Measurements from ENCODE around the gene PRSS38. TPM values are rescaled to one million over a fixed set of nuclear protein-coding genes. Genes with fewer than 3 reads are reported as not detected.

Gene PRSS38
- total RNA-seq, 1 experiment from 2014 or later, result not detected

GRCh38 chr1:227838181-227838580 lies 22.7 kb downstream of the PRSS38 start:
- no peak for TF ChIP-seq CTCF (IDR thresholded peaks at IDR 0.05; ENCODE audit: unreplicated experiment)
- Mint-ChIP-seq H3K27ac (ENCODE audit: low read depth, unreplicated experiment) (no peak overlapping the region), H3K4me3 (ENCODE audit: unreplicated experiment) (no peak overlapping the region), H3K36me3 (ENCODE audit: insufficient read depth, unreplicated experiment) (no peaks in the 10 kb centered on the region), H3K9me3 (ENCODE audit: unreplicated experiment) (no peaks in the 10 kb centered on the region), H3K27me3 (ENCODE audit: insufficient read depth, unreplicated experiment) (no peaks in the 10 kb centered on the region), H3K4me1 (ENCODE audit: insufficient read depth, unreplicated experiment) (no peaks in the 10 kb centered on the region)
- POLR2A ChIA-PET, result no interaction called here
- CTCF ChIA-PET, result interaction anchor here (0.9 kb wide), 1 partner anchor 21 kb away, joined by 3 read pairs; no protein-coding TSS in a partner anchor
- no TSS peak for BruUV-seq (replicated peaks)
- intact Hi-C loops (cut with micrococcal nuclease), result no loop called here
- DNase-seq (ENCODE audit: unreplicated experiment), result no peak

GRCh38 chr1:227841096-227841495 lies 25.6 kb downstream of the PRSS38 start:
- H3K4me1 Mint-ChIP-seq (ENCODE audit: insufficient read depth, unreplicated experiment), result no peaks in the 10 kb centered on the region
- TF ChIP-seq CTCF (IDR thresholded peaks at IDR 0.05; ENCODE audit: unreplicated experiment), result no peak
- intact Hi-C loops (cut with micrococcal nuclease), result no loop called here
- no peak overlapping the region for H3K4me3 Mint-ChIP-seq (ENCODE audit: unreplicated experiment)
- no peaks in the 10 kb centered on the region for H3K9me3 Mint-ChIP-seq (ENCODE audit: unreplicated experiment)
- ChIA-PET CTCF (interaction anchor here (1.4 kb wide), 1 partner anchor 18 kb away, joined by 3 read pairs; no protein-coding TSS in a partner anchor), POLR2A (interaction anchor here (0.6 to 2.6 kb wide), 2 partner anchors 8 to 377 kb away, joined by 3 to 7 read pairs; no protein-coding TSS in a partner anchor)
- H3K36me3 Mint-ChIP-seq (ENCODE audit: insufficient read depth, unreplicated experiment), result no peaks in the 10 kb centered on the region
- no peak overlapping the region for H3K27ac Mint-ChIP-seq (ENCODE audit: low read depth, unreplicated experiment)
- H3K27me3 Mint-ChIP-seq (ENCODE audit: insufficient read depth, unreplicated experiment), result no peaks in the 10 kb centered on the region
- no peak for DNase-seq (ENCODE audit: unreplicated experiment)
- no TSS peak for BruUV-seq (replicated peaks)

GRCh38 chr1:227844320-227845146 lies 29.1 kb downstream of the PRSS38 start:
- CTCF ChIA-PET, result interaction anchor here (0.6 to 1.0 kb wide), 2 partner anchors 8 to 9 kb away, joined by 3 to 6 read pairs; no protein-coding TSS in a partner anchor
- Mint-ChIP-seq H3K27me3 (ENCODE audit: insufficient read depth, unreplicated experiment) (no peaks in the 10 kb centered on the region), H3K36me3 (ENCODE audit: insufficient read depth, unreplicated experiment) (no peaks in the 10 kb centered on the region), H3K9me3 (ENCODE audit: unreplicated experiment) (no peaks in the 10 kb centered on the region), H3K4me1 (ENCODE audit: insufficient read depth, unreplicated experiment) (no peaks in the 10 kb centered on the region), H3K27ac (ENCODE audit: low read depth, unreplicated experiment) (no peak overlapping the region), H3K4me3 (ENCODE audit: unreplicated experiment) (no peak overlapping the region)
- TF ChIP-seq CTCF (IDR thresholded peaks at IDR 0.05; ENCODE audit: unreplicated experiment), result no peak
- intact Hi-C loops (cut with micrococcal nuclease), result no loop called here
- no TSS peak for BruUV-seq (replicated peaks)
- no peak for DNase-seq (ENCODE audit: unreplicated experiment)
- POLR2A ChIA-PET, result no interaction called here

GRCh38 chr1:227845147-227845458 lies 29.6 kb downstream of the PRSS38 start:
- H3K27me3 Mint-ChIP-seq (ENCODE audit: insufficient read depth, unreplicated experiment), result no peaks in the 10 kb centered on the region
- no peak for TF ChIP-seq CTCF (IDR thresholded peaks at IDR 0.05; ENCODE audit: unreplicated experiment)
- ChIA-PET CTCF (interaction anchor here (0.6 to 1.0 kb wide), 2 partner anchors 9 kb away, joined by 3 to 6 read pairs; no protein-coding TSS in a partner anchor), POLR2A (no interaction called here)
- no peaks in the 10 kb centered on the region for H3K9me3 Mint-ChIP-seq (ENCODE audit: unreplicated experiment)
- H3K4me1 Mint-ChIP-seq (ENCODE audit: insufficient read depth, unreplicated experiment), result no peaks in the 10 kb centered on the region
- H3K36me3 Mint-ChIP-seq (ENCODE audit: insufficient read depth, unreplicated experiment), result no peaks in the 10 kb centered on the region
- no peak overlapping the region for H3K27ac Mint-ChIP-seq (ENCODE audit: low read depth, unreplicated experiment)
- intact Hi-C loops (cut with micrococcal nuclease), result no loop called here
- no peak overlapping the region for H3K4me3 Mint-ChIP-seq (ENCODE audit: unreplicated experiment)
- no peak for DNase-seq (ENCODE audit: unreplicated experiment)
- BruUV-seq (replicated peaks), result no TSS peak
